ENCODE data around the gene ABHD17A. TPM values are rescaled to one million over a fixed set of nuclear protein-coding genes. Genes with fewer than 3 reads are reported as not detected.
A peak's percentile ranks its signal among the peaks of the same experiment; 100 is the strongest.

Gene ABHD17A
- polyA plus RNA-seq, 4 donors = 49.1 to 79.6 (median 62.0) TPM

- no peak for DNase-seq
- Histone ChIP-seq H3K4me3 (ENCODE audit: low read depth in 1 of 3, low read length in 3 of 3) (no peak overlapping the region), H3K27me3 (ENCODE audit: control insufficient read depth in 3 of 3, insufficient read depth in 3 of 3, low read length in 3 of 3) (no peaks in the 10 kb centered on the region), H3K36me3 (ENCODE audit: control insufficient read depth in 3 of 3, insufficient read depth in 2 of 3, low read depth in 1 of 3, low read length in 3 of 3) (peaks cover 0 to 38% (median 0%) of the 10 kb centered on the region in 3 donors), H3K9me3 (ENCODE audit: control insufficient read depth in 2 of 2, insufficient read depth in 1 of 2, low read depth in 1 of 2, low read length in 1 of 2) (no peaks in the 10 kb centered on the region), H3K4me1 (ENCODE audit: control insufficient read depth in 3 of 3, insufficient read depth in 2 of 3, low read depth in 1 of 3, low read length in 2 of 3) (peaks cover 17 to 71% (median 20%) of the 10 kb centered on the region in 3 donors), H3K27ac (ENCODE audit: low read depth in 1 of 3, low read length in 2 of 3) (peak overlapping the region in 1 of 3 donors; percentile 71)
- FAIRE-seq = no peak
- 59 to 77% (median 71%) methylated on average over 12 to 16 of the region's 16 CpGs for WGBS, 3 donors
These were observed 31.2 kb downstream of the ABHD17A start for GRCh38 chr19:1854039-1854541.

- Histone ChIP-seq H3K4me1 (ENCODE audit: control insufficient read depth in 3 of 3, insufficient read depth in 2 of 3, low read depth in 1 of 3, low read length in 2 of 3) (peaks cover 16 to 67% (median 18%) of the 10 kb centered on the region in 3 donors), H3K4me3 (ENCODE audit: low read depth in 1 of 3, low read length in 3 of 3) (no peak overlapping the region), H3K9me3 (ENCODE audit: control insufficient read depth in 2 of 2, insufficient read depth in 1 of 2, low read depth in 1 of 2, low read length in 1 of 2) (no peaks in the 10 kb centered on the region), H3K27ac (ENCODE audit: low read depth in 1 of 3, low read length in 2 of 3) (peak overlapping the region; percentile 29 to 71 (median 58)), H3K36me3 (ENCODE audit: control insufficient read depth in 3 of 3, insufficient read depth in 2 of 3, low read depth in 1 of 3, low read length in 3 of 3) (peaks cover 0 to 37% (median 0%) of the 10 kb centered on the region in 3 donors), H3K27me3 (ENCODE audit: control insufficient read depth in 3 of 3, insufficient read depth in 3 of 3, low read length in 3 of 3) (no peaks in the 10 kb centered on the region)
- DNase-seq = peak; percentile 91 to 93
- no peak for FAIRE-seq
- 13 to 26% (median 20%) methylated on average over 23 to 27 of the region's 27 CpGs for WGBS, 3 donors
These were observed 31.8 kb downstream of the ABHD17A start for GRCh38 chr19:1853295-1854038.

DNA sequence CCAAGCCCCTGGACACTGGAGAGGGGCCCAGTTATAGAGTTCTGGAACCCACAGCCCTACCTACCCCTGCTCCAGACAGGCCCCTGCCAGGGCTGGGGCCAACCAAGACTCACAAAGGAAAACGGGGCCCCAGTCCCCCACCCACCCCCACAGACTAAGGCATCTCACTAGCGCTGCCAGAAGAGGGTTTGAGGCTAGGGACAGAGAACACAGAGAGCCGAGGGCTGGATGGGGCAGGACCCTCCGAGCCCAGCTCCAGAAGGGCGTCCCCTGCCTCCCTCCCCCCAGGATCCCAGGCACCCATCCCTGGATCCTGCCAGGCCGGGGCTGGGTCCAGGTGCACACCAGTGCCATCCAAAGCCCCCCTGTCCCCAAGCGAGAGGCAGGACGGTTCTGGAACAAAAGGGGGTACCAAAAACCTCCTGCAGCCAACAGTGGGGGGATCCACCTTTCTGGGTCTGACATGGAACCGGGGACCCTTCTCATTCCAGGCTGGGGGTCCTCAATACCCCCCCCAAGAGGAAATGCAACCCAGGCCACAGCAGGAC is 32.6 kb downstream of the ABHD17A start:
- Histone ChIP-seq H3K4me3 (ENCODE audit: low read depth in 1 of 3, low read length in 3 of 3) (no peak overlapping the region), H3K27me3 (ENCODE audit: control insufficient read depth in 3 of 3, insufficient read depth in 3 of 3, low read length in 3 of 3) (no peaks in the 10 kb centered on the region), H3K27ac (ENCODE audit: low read depth in 1 of 3, low read length in 2 of 3) (no peak overlapping the region), H3K9me3 (ENCODE audit: control insufficient read depth in 2 of 2, insufficient read depth in 1 of 2, low read depth in 1 of 2, low read length in 1 of 2) (no peaks in the 10 kb centered on the region), H3K36me3 (ENCODE audit: control insufficient read depth in 3 of 3, insufficient read depth in 2 of 3, low read depth in 1 of 3, low read length in 3 of 3) (peaks cover 0 to 33% (median 0%) of the 10 kb centered on the region in 3 donors), H3K4me1 (ENCODE audit: control insufficient read depth in 3 of 3, insufficient read depth in 2 of 3, low read depth in 1 of 3, low read length in 2 of 3) (peaks cover 14 to 59% (median 17%) of the 10 kb centered on the region in 3 donors)
- DNase-seq = no peak
- 66 to 72% (median 67%) methylated on average over 6 to 9 of the region's 9 CpGs for WGBS, 3 donors
- no peak for FAIRE-seq

GRCh38 chr19:1851654-1852580 is 33.4 kb downstream of the ABHD17A start:
- DNase-seq (peak in 1 of 2 donors; percentile 39), FAIRE-seq (no peak)
- Histone ChIP-seq H3K9me3 (ENCODE audit: control insufficient read depth in 2 of 2, insufficient read depth in 1 of 2, low read depth in 1 of 2, low read length in 1 of 2) (no peaks in the 10 kb centered on the region), H3K27ac (ENCODE audit: low read depth in 1 of 3, low read length in 2 of 3) (no peak overlapping the region), H3K4me3 (ENCODE audit: low read depth in 1 of 3, low read length in 3 of 3) (no peak overlapping the region), H3K4me1 (ENCODE audit: control insufficient read depth in 3 of 3, insufficient read depth in 2 of 3, low read depth in 1 of 3, low read length in 2 of 3) (peaks cover 12 to 55% (median 18%) of the 10 kb centered on the region in 3 donors), H3K27me3 (ENCODE audit: control insufficient read depth in 3 of 3, insufficient read depth in 3 of 3, low read length in 3 of 3) (no peaks in the 10 kb centered on the region), H3K36me3 (ENCODE audit: control insufficient read depth in 3 of 3, insufficient read depth in 2 of 3, low read depth in 1 of 3, low read length in 3 of 3) (peaks cover 0 to 34% (median 0%) of the 10 kb centered on the region in 3 donors)
- WGBS, 3 donors = 32 to 57% (median 49%) methylated on average over 51 to 66 of the region's 66 CpGs

GRCh38 chr19:1850809-1851653 is 34.3 kb downstream of the ABHD17A start:
- no peak for FAIRE-seq
- peaks cover 0 to 39% (median 0%) of the 10 kb centered on the region in 3 donors for H3K36me3 ChIP-seq (ENCODE audit: control insufficient read depth in 3 of 3, insufficient read depth in 2 of 3, low read depth in 1 of 3, low read length in 3 of 3)
- H3K27me3 ChIP-seq (ENCODE audit: control insufficient read depth in 3 of 3, insufficient read depth in 3 of 3, low read length in 3 of 3) = no peaks in the 10 kb centered on the region
- 70 to 82% (median 80%) methylated on average over 27 to 31 of the region's 31 CpGs for WGBS, 3 donors
- no peaks in the 10 kb centered on the region for H3K9me3 ChIP-seq (ENCODE audit: control insufficient read depth in 2 of 2, insufficient read depth in 1 of 2, low read depth in 1 of 2, low read length in 1 of 2)
- no peak overlapping the region for H3K27ac ChIP-seq (ENCODE audit: low read depth in 1 of 3, low read length in 2 of 3)
- DNase-seq = peak in 1 of 2 donors; percentile 20
- no peak overlapping the region for H3K4me3 ChIP-seq (ENCODE audit: low read depth in 1 of 3, low read length in 3 of 3)
- H3K4me1 ChIP-seq (ENCODE audit: control insufficient read depth in 3 of 3, insufficient read depth in 2 of 3, low read depth in 1 of 3, low read length in 2 of 3) = peaks cover 15 to 56% (median 16%) of the 10 kb centered on the region in 3 donors

DNA sequence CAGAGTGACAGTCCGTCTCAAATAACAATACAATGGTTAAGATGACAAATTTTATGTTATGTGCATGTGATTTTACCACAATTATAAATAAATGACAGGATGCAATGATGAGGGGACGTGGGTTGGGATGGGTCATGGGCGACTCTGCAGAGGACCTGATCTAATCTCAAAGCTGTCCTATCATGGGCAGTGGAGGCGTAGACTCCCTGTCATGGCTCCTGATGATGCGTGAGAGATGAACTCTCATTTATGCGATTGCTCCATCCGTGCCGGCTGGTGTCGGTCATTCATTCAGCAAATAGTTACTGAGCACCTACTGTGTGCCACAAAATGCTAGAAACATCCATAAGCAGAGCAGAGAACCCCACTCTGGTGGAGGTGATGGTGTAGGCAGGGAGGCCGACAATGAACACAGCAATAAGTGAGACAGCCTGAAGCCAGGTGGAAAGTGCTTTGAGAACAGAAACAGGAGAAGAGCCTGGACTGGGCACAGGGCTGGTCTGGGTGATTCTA is 35.4 kb downstream of the ABHD17A start:
- Histone ChIP-seq H3K4me1 (ENCODE audit: control insufficient read depth in 3 of 3, insufficient read depth in 2 of 3, low read depth in 1 of 3, low read length in 2 of 3) (peaks cover 12 to 46% (median 13%) of the 10 kb centered on the region in 3 donors), H3K9me3 (ENCODE audit: control insufficient read depth in 2 of 2, insufficient read depth in 1 of 2, low read depth in 1 of 2, low read length in 1 of 2) (no peaks in the 10 kb centered on the region), H3K4me3 (ENCODE audit: low read depth in 1 of 3, low read length in 3 of 3) (no peak overlapping the region), H3K36me3 (ENCODE audit: control insufficient read depth in 3 of 3, insufficient read depth in 2 of 3, low read depth in 1 of 3, low read length in 3 of 3) (peaks cover 0 to 44% (median 0%) of the 10 kb centered on the region in 3 donors), H3K27ac (ENCODE audit: low read depth in 1 of 3, low read length in 2 of 3) (no peak overlapping the region), H3K27me3 (ENCODE audit: control insufficient read depth in 3 of 3, insufficient read depth in 3 of 3, low read length in 3 of 3) (no peaks in the 10 kb centered on the region)
- FAIRE-seq = no peak
- DNase-seq = no peak
- WGBS, 3 donors = 87 to 91% (median 89%) methylated on average over 10 of the region's 10 CpGs

- H3K4me1 ChIP-seq (ENCODE audit: control insufficient read depth in 3 of 3, insufficient read depth in 2 of 3, low read depth in 1 of 3, low read length in 2 of 3) = peaks cover 8 to 39% (median 9%) of the 10 kb centered on the region in 3 donors
- FAIRE-seq (no peak), DNase-seq (no peak)
- peaks cover 0 to 46% (median 0%) of the 10 kb centered on the region in 3 donors for H3K36me3 ChIP-seq (ENCODE audit: control insufficient read depth in 3 of 3, insufficient read depth in 2 of 3, low read depth in 1 of 3, low read length in 3 of 3)
- 50 to 70% (median 57%) methylated on average over 5 of the region's 5 CpGs for WGBS, 3 donors
- H3K27me3 ChIP-seq (ENCODE audit: control insufficient read depth in 3 of 3, insufficient read depth in 3 of 3, low read length in 3 of 3) = no peaks in the 10 kb centered on the region
- no peaks in the 10 kb centered on the region for H3K9me3 ChIP-seq (ENCODE audit: control insufficient read depth in 2 of 2, insufficient read depth in 1 of 2, low read depth in 1 of 2, low read length in 1 of 2)
- peak overlapping the region in 2 of 3 donors; percentile 95 to 99 for H3K27ac ChIP-seq (ENCODE audit: low read depth in 1 of 3, low read length in 2 of 3)
- no peak overlapping the region for H3K4me3 ChIP-seq (ENCODE audit: low read depth in 1 of 3, low read length in 3 of 3)
These were observed 36.2 kb downstream of the ABHD17A start for GRCh38 chr19:1849132-1849474.

Measured in small intestine (tissue), 7 donors.